ENCODE results near the gene RBM26. TPM values are rescaled to one million over a fixed set of nuclear protein-coding genes. Genes with fewer than 3 reads are reported as not detected.
"Not testable (repeated sequence)": the region's sequence is repeated elsewhere in the genome, so short reads cannot be mapped to it uniquely, and the experiment has no call there.

The RBM26 gene
- total RNA-seq, 3 donors from 2014 or later: 58.2 to 65.1 (median 63.6) TPM

- DNase-seq: no peak
- H3K36me3 Mint-ChIP-seq (ENCODE audit: insufficient read depth): no peaks in the 10 kb centered on the region
- no peak for ATAC-seq
- no peaks in the 10 kb centered on the region for H3K9me3 Mint-ChIP-seq
- no peaks in the 10 kb centered on the region for H3K27me3 Mint-ChIP-seq (ENCODE audit: low read depth)
- no peaks in the 10 kb centered on the region for H3K4me1 Mint-ChIP-seq (ENCODE audit: low read depth)
- no peak overlapping the region for H3K4me3 Mint-ChIP-seq
These were observed 124.7 kb downstream of the RBM26 start for GRCh38 chr13:79281339-79281747.

GRCh38 chr13:79279735-79280134, 126.3 kb downstream of the RBM26 start:
- H3K36me3 Mint-ChIP-seq (ENCODE audit: insufficient read depth); H3K9me3 Mint-ChIP-seq; DNase-seq; H3K27me3 Mint-ChIP-seq (ENCODE audit: low read depth); H3K4me3 Mint-ChIP-seq; H3K4me1 Mint-ChIP-seq (ENCODE audit: low read depth); ATAC-seq: not testable (repeated sequence)

GRCh38 chr13:79273045-79273444, 133.0 kb downstream of the RBM26 start:
- H3K36me3 Mint-ChIP-seq (ENCODE audit: insufficient read depth): no peaks in the 10 kb centered on the region

GRCh38 chr13:79271616-79272015, 134.4 kb downstream of the RBM26 start:
- Mint-ChIP-seq H3K27me3 (ENCODE audit: low read depth) (peaks cover 23% of the 10 kb centered on the region), H3K9me3 (peaks cover 3% of the 10 kb centered on the region), H3K4me1 (ENCODE audit: low read depth) (no peaks in the 10 kb centered on the region), H3K36me3 (ENCODE audit: insufficient read depth) (no peaks in the 10 kb centered on the region), H3K4me3 (no peak overlapping the region)
- ATAC-seq (no peak), DNase-seq (no peak)

More at GRCh38 chr13:79273045-79273444, 133.0 kb downstream of the RBM26 start:
- Mint-ChIP-seq H3K4me1 (ENCODE audit: low read depth) (no peaks in the 10 kb centered on the region), H3K4me3 (no peak overlapping the region), H3K27me3 (ENCODE audit: low read depth) (peaks cover 21% of the 10 kb centered on the region), H3K9me3 (peaks cover 1% of the 10 kb centered on the region)
- DNase-seq: no peak
- no peak for ATAC-seq

GRCh38 chr13:79270859-79271258, 135.2 kb downstream of the RBM26 start:
- no peak for ATAC-seq
- H3K9me3 Mint-ChIP-seq: peaks cover 3% of the 10 kb centered on the region
- peaks cover 25% of the 10 kb centered on the region for H3K27me3 Mint-ChIP-seq (ENCODE audit: low read depth)
- no peaks in the 10 kb centered on the region for H3K4me1 Mint-ChIP-seq (ENCODE audit: low read depth)
- no peak overlapping the region for H3K4me3 Mint-ChIP-seq
- no peaks in the 10 kb centered on the region for H3K36me3 Mint-ChIP-seq (ENCODE audit: insufficient read depth)
- DNase-seq: no peak

Other genes with a start within 250 kb of the RBM26 start
- gene NDFIP2, start 74.9 kb upstream of the RBM26 start, total RNA-seq: 100 to 1,000 TPM; 248 to 281 (median 274) TPM